GM04503 (cell line): Measurements from ENCODE around the gene SRSF4.
"Not testable (repeated sequence)": the region's sequence is repeated elsewhere in the genome, so short reads cannot be mapped to it uniquely, and the experiment has no call there.

ENCODE experiments used
- DNase-seq: peaks from one replicate; pipeline ENCODE4 v3.0.0-alpha.2; 2012; ENCODE audit warnings: low read depth

Gene SRSF4

GRCh38 chr1:29124366-29125236 is 57.1 kb downstream of the SRSF4 start:
- no peak for DNase-seq

- DNase-seq, result no peak
These were observed 57.8 kb downstream of the SRSF4 start, which contains the start of gene TMEM200B for GRCh38 chr1:29123887-29124365. TMEM200B (minus strand) TSS chr1:29123903; CDS start chr1:29121828, 2,075 bp downstream.

- no peak for DNase-seq
These were observed 58.4 kb downstream of the SRSF4 start for GRCh38 chr1:29123053-29123886.

DNA sequence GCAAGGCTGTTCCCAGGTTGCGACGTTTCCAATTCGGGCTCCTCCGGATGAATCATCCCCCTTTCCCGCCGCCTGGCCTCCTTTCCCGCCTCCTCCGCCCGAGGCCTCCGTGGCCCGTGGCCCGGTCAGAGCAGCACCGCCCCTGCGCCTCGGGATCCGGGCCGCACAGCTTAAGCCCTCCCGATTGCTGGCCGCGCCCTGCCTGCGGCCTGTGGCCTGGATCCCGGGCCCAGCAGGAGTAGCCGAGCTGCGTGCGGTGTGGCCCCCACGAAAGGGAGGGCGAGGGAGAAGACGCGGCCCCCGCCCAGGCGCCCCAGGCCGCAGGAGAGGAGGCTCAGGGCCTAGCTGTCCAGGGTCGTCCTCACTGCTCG is 59.0 kb downstream of the SRSF4 start:
- peak; percentile 59 for DNase-seq

- no peak for DNase-seq
These were observed 59.6 kb downstream of the SRSF4 start for GRCh38 chr1:29121936-29122681.

- DNase-seq, result no peak
These were observed 60.2 kb downstream of the SRSF4 start for GRCh38 chr1:29121516-29121935.

DNA sequence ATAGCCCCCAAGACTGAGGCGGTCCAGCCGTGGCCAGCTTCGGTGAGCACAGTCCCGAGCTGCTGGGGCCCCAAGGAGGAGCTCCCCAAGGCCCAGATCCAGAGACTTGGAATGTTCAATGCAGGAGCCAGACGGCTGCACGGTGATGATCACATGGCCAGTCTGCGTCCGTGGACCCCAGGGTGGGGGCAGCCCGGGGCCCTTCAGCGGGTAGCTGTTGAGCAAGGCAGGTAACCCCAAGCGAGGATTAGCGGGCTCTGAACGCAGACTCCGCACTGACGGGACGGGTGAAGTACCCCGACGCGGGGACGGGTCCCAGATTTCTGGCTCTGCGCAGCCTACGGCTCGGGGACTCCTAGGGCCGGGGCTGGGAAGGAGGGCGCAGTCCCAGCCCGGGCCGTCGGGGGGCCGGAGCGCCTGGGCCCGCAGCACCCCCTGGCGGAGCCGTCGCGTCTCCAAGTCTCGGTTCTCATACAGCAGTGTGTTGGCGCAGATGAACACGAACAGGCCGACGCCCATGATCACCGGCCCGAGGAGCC is 60.7 kb downstream of the SRSF4 start:
- no peak for DNase-seq

DNA sequence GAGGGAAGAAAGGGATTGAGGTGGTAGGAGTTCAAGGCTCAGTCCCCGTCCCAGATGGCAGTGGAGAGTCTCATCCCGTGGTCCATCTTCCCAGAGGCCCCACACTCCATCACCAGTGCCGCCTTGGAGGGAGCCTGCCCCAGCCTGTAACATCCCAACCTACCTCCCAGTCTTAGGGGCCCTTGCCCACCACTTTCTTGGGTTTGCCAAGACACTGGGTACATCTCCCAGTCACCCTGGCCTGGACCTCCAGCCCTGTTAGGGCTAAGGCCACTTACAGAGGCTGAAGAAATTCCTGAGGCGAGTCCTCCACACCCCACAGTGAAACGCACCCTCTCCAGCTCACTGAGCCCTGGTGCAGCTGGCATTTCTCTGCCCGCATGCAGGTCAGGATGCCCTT is 61.3 kb downstream of the SRSF4 start:
- no peak for DNase-seq

DNA sequence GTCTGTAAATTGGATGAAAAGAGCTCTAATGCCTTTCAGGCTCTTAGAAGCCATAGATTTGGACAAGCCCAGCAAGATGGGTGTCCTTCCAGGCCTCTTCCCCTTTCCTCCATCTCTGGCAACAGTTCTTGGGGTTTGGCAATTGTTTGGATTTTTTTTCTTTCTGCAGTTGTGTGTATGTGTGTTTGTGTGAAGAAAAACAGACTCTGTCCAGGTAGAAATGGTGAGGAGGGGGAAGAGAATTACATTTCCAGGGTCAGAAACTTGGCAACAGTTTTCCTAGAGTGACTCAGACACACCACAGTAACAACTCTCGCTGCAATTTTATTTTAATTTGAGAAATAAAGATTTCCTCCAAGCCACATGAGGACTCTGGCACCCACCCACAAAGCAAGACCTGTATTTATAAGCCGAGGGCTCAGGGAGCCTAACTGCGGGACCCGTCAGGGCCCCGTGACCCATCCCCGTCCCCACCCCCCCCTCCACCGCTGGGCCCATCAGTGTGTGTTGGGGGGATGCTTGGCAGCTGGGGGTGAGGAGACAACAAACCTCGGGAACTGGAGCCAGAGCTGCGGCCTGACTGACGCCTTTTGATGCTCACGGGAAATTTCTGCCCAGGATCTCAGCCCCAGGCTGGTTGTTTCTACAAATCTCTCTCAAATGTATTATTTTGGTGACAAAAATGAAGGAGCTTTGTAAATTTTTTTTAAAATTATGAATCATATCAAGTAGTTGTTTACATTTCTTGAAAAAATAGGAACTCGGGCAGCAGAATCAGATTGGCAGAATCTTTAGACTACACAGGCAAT is 62.4 kb downstream of the SRSF4 start:
- DNase-seq, result no peak

GRCh38 chr1:29117381-29117780 is 64.3 kb downstream of the SRSF4 start:
- DNase-seq, result no peak

- DNase-seq, result no peak
These were observed 67.0 kb downstream of the SRSF4 start for GRCh38 chr1:29114654-29115053.

DNA sequence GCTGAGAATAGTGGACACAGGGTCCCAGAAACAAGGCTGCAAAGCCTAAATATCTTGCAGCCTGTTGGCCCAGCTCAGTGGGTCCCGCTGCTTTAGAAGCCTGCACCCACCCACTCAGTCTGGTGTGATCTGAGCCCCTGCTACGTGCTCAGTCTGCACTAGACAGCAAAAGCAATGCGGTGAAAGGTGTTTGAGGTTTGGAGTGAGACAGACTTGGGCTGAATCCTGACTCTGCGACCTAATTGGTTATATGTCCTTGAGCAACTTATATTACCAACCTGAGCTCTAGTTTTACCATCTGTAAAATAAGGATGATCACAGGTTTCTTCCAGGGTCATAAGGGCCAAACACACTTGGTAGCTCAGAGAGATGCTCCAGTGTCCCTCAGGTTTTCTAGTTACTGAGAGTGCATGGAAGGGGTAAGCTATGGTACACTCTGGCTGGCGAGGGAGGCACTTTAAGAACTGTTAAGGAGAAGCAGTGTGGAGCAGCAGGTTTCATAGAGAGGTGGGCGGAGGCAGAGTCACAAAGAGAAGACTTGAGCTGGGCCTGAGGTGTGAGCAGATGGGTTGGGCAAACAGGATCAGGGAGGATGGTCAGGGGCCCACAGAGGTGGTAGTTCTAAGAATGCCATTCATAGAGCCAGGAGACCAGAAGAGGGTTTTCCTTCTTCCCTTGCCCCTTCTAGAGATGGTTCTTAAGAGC is 68.1 kb downstream of the SRSF4 start:
- DNase-seq, result no peak

GRCh38 chr1:29112705-29113412 is 68.8 kb downstream of the SRSF4 start:
- DNase-seq, result no peak

DNA sequence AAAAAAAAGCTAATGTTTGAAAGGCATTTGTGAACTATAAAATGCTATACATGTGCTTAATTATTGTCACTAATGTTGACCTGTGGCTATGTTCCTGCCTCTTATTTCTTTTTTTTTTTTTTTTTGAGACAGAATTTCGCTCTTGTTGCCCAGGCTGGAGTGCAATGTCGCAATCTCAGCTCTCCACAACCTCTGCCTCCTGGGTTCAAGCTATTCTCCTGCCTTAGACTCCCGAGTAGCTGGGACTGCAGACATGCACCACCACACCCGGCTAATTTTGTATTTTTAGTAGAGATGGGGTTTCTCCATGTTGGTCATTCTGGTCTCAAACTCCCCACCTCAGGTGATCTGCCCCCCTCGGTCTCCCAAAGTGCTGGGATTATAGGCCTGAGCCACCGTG is 73.7 kb downstream of the SRSF4 start:
- not testable (repeated sequence) for DNase-seq

DNA sequence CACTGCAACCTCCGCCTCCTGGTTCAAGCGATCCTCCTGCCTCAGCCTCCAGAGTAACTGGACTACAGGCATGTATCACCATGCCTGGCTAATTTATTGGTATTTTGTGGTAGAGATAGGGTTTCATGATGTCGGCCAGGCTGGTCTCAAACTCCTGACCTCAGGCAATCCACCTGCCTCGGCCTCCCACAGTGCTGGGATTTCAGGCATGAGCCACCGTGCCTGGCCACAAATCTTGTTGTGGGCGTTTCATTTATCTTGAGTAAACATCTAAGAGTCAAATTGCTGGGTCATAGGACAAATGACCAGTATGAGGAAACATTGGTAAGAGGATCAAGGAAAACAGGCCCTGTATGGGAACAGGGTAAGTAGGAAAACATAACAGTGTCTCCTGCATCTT is 75.9 kb downstream of the SRSF4 start:
- DNase-seq, result no peak

- DNase-seq, result no peak
These were observed 81.2 kb downstream of the SRSF4 start for GRCh38 chr1:29100487-29100886.

DNA sequence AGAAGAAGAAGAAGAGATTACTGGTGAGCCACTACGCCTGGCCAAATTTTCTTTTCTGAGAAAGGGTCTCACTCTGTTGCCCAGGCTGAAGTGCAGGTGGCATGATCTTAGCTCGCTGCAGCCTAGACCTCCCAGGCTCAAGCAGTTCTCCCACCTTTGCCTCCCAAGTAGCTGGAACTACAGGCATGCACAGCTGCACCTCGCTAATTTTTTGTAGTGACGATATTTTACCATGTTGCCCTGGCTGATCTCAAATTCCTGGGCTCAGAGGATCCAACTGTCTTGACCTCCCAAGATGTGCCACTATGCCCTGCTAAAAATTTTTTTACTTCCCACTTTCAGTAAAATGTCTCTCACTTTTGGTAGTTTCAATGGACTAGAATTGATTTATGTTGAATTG is 82.4 kb downstream of the SRSF4 start:
- DNase-seq, result no peak
